ENCODE data around the gene MPRIP.

The MPRIP gene

DNA sequence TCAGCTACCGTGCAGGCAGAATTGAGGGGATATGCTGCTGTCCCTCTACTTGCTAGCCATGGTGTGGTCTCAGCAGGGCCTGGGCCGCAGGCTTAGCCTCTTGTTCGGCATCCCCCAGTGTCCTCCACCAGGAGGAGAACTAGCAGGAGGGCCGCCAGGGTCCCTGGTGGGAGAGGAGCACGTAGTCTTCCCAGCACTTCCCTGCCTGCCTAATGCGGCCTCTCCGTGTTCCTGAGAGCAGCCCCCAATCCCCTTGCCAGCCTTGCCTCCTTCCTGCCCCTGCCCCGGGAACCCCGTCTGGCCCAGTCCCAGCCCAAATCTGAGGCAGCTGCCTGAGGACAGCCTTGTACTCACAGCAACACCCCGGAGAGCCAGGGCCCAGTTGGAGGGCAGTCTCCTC is 125.7 kb downstream of the MPRIP start:
- DNase-seq (ENCODE audit: low read depth, low spot score) = no peak

DNA sequence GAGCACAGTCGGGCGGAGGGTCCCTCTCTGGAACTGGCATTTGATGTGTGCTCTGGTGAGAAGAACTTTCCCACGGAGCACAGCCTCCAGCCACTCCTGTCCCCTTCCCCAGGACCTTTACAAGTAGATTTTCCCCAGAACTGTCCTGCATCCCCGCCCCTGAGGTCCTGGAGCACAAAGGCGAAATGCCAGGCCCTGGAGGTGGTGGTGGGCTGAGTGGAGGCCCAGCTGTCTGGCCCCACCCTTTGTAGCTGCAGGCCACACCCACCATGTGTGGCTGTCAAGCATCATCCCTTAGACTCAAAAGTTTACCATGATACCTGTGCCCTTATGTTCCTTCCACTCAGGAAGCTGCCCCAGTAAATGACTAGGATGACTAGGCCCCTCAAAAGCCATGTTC is 126.1 kb downstream of the MPRIP start:
- no peak overlapping the region for H3K4me3 ChIP-seq (ENCODE audit: low read length)
- no peak for DNase-seq (ENCODE audit: low read depth, low spot score)

More for the DNA sequence above, 125.7 kb downstream of the MPRIP start:
- H3K4me3 ChIP-seq (ENCODE audit: low read length) = no peak overlapping the region

DNA sequence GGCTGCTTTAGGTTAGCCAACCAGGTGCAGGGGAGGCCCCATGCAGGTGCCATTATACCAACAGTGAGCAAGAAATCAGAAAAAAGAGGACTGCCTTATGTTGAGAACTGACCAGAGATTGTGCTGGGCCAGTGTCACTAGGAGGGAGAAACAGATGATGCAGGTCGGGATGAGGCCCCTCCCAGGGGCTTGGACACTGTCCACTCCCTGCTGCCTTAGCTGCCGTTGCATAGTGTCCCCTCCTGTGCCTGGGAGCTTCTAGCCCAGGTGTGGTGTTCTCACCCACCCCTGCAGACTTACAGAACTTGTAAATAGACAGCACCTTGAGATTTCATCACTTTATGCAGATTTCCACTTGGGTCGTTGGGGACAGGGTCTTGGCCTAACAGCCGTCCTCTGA is 127.1 kb downstream of the MPRIP start:
- no peak overlapping the region for H3K4me3 ChIP-seq (ENCODE audit: low read length)
- DNase-seq (ENCODE audit: low read depth, low spot score) = no peak

DNA sequence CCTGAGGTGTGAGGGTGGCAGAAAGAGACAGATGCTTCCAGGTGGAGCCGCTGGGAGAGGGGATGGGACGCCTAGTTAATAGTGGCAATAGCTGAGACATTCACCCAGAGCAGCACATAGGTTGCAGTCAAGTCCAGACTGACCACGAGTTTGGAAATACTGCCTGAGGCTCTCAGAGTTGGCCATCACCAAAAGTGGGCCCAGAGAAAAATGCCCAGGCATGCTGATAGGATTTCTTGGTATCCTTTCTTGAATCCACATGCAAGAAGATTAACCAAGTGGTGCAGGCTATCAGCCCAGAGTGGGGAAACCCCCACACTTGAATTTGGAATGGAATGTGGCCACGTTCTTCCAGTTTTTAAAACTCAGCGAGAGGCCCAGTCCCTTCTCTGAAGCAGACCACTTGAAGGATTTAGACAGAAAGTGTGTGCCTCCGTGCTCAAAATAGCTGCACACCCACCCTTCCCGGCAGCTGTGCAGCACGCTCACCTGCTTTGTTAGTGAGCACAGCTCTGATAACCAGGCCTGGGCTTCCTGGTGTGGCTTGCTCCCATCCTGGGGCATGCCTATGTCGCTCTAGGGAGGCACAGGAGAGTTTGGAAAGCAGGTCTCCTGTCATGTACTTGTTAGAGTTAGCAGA is 128.2 kb downstream of the MPRIP start:
- H3K4me3 ChIP-seq (ENCODE audit: low read length) = no peak overlapping the region
- DNase-seq (ENCODE audit: low read depth, low spot score) = no peak

DNA sequence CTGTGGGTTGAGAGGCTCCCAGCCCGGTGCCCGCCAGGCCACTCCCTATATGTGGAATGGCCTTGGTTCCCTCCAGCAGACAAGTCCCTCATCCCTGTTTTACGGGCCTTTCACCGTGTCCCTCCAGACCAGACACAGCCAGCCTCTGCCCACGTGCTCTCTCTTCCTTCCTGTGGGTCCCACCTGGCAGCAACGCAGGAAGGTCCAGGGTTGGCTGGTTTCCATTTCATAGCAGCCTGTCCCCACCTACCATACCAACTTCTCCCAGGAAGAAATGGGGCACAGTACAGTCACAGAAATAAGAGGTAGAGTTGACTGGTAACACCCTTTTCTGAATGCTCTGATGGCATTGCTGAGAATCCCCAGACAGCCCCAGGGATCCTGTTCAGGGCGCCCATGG is 128.9 kb downstream of the MPRIP start:
- H3K4me3 ChIP-seq (ENCODE audit: low read length) = no peak overlapping the region
- no peak for DNase-seq (ENCODE audit: low read depth, low spot score)

GRCh38 chr17:17172001-17172939 is 130.0 kb downstream of the MPRIP start:
- H3K4me3 ChIP-seq (ENCODE audit: low read length) = no peak overlapping the region
- no peak for DNase-seq (ENCODE audit: low read depth, low spot score)

- no peak for DNase-seq (ENCODE audit: low read depth, low spot score)
Observed at GRCh38 chr17:17172990-17173389, 130.7 kb downstream of the MPRIP start.

GRCh38 chr17:17173921-17174320 is 131.7 kb downstream of the MPRIP start:
- no peak overlapping the region for H3K4me3 ChIP-seq (ENCODE audit: low read length)
- DNase-seq (ENCODE audit: low read depth, low spot score) = no peak

More at GRCh38 chr17:17172990-17173389, 130.7 kb downstream of the MPRIP start:
- H3K4me3 ChIP-seq (ENCODE audit: low read length) = no peak overlapping the region

GRCh38 chr17:17175340-17175739 is 133.1 kb downstream of the MPRIP start:
- H3K4me3 ChIP-seq (ENCODE audit: low read length) = no peak overlapping the region
- DNase-seq (ENCODE audit: low read depth, low spot score) = no peak

GRCh38 chr17:17175917-17176316 is 133.7 kb downstream of the MPRIP start:
- H3K4me3 ChIP-seq (ENCODE audit: low read length) = no peak overlapping the region
- DNase-seq (ENCODE audit: low read depth, low spot score) = no peak

- DNase-seq (ENCODE audit: low read depth, low spot score) = no peak
- H3K4me3 ChIP-seq (ENCODE audit: low read length) = no peak overlapping the region
Observed at GRCh38 chr17:17176341-17176740, 134.1 kb downstream of the MPRIP start.

- DNase-seq (ENCODE audit: low read depth, low spot score) = no peak
- H3K4me3 ChIP-seq (ENCODE audit: low read length) = no peak overlapping the region
Observed at GRCh38 chr17:17177176-17177575, 134.9 kb downstream of the MPRIP start.

- no peak for DNase-seq (ENCODE audit: low read depth, low spot score)
- no peak overlapping the region for H3K4me3 ChIP-seq (ENCODE audit: low read length)
Observed at GRCh38 chr17:17179371-17179827, 137.1 kb downstream of the MPRIP start.

DNA sequence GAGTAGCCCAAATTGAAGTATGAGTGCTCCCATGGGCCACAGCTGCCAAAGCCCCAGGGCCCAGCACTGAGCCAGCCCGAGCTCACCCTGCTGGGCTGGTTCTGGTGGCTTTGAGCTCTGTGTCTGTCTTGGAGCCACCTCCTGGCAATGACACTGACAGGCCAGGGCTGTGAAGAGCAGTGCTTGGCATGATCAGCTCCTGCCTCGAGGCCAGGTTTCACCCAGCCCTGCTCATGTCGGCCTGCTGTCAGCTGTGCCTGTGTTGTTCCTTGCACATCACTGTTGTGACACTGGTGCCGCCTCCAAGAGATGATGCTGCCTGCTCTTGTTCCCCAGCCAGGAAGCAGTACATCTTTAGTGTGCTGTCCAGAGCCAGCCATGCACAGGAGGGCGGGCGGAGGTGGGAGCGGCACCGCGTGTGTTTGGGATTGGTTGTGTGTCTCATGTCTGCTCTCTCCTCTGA is 137.9 kb downstream of the MPRIP start:
- no peak for DNase-seq (ENCODE audit: low read depth, low spot score)
- no peak overlapping the region for H3K4me3 ChIP-seq (ENCODE audit: low read length)

DNA sequence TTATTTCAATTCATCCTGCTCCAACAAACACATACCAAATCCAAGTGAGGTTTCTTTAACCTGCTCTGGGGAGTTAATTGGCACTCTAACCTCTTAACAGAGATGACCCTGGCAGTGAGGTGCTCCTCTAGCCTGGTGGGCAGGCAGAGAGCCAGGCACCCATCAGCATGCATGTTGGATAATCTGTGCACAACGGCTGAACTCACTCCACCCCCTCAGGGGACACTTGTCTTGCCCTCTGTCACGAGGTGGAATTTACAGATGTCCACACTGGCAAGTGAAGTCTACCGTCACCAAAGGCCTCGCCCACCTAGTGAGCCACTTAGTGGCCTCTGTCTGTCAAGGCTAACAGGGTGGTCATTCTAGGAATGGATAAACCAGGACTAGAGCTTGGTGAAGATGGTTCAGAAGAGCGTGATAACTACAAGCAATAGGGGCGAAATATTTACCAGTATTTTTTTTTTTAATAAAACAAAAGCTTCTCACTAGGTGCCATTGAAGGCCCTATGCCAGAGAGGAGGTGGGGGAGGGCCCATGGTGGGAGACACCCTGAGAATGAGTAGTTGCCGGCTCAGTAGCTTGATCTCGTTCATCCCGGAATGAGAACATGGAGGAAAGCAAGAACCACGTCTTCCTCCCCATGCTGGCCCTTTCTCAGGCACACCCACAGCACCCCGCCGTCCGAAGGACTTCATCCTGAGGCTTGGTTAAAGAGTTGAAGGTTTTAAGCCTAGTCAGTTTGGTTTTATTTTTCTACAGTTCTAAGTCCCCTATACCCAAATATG is 138.7 kb downstream of the MPRIP start:
- H3K4me3 ChIP-seq (ENCODE audit: low read length) = no peak overlapping the region
- no peak for DNase-seq (ENCODE audit: low read depth, low spot score)

DNA sequence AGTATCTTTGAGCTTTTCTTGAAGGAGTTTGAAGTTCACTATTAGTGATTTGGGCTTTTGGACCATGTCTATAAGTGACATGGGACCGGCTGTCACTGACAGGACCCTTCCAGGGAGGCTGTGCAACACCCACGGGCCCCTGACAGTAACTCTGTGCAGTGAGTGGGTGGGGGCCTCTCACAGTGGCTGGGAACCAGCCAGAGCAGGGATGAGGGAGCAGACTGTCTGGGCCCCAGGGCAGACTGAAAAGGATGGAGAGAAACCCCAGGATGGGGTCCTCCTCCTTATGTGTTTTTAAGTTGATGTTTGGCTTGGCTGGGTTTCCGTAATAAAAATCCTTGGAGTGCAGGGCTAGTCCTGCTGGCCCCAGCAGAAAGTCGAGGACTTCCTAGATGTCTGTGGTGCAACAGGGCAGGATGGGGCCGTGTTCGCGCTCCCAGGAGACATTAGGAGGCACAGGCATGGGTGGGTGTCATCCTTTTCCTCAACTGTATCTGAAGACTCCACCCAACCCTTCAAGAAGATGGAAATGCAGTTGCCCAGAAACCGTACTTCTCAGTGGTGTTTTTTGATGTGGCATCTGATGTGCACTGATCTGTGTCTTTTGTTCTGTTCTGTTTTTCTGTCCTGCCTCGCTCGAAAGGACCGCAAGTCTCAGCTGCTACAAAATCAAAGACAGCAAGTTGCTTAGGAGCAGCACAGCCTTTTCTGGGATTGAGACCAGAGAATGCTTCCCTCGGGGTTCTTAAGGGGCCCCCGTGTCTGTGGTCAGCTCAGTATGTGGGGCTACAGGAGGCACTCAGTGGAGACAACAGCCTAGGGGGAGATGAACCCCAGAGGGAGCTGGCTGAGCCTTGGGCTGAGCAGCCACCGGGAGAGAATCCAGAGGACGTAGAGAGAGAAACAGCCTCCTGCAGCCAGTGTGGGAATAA is 139.7 kb downstream of the MPRIP start:
- H3K4me3 ChIP-seq (ENCODE audit: low read length) = no peak overlapping the region
- DNase-seq (ENCODE audit: low read depth, low spot score) = peak; percentile 96

DNA sequence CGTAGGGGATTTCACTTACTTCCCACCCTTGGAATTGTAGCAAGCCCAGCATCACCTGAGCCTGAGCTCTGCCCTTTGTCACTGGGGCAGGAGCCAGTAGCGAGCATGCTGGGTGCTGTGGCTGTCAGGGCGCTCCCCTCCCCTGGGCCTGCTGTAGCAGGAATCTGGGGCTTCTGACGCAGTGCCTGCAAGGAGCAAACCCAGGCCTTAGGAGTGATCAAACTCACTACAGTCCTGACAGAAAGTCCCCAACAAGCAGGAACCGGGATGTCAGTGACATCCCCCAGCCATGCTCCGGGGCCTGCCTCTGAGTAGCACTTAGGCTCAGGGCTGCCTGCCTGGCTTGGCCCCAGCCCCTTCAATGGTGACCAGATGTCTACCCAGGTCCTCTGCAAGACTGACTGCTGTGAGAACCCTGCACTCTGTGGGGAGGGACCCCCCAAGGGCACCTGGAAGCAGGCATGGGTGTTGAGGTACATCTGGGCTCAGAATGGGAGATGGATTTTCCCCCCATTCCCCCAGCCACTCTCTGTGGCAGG is 140.4 kb downstream of the MPRIP start:
- DNase-seq (ENCODE audit: low read depth, low spot score) = no peak
- H3K4me3 ChIP-seq (ENCODE audit: low read length) = no peak overlapping the region

DNA sequence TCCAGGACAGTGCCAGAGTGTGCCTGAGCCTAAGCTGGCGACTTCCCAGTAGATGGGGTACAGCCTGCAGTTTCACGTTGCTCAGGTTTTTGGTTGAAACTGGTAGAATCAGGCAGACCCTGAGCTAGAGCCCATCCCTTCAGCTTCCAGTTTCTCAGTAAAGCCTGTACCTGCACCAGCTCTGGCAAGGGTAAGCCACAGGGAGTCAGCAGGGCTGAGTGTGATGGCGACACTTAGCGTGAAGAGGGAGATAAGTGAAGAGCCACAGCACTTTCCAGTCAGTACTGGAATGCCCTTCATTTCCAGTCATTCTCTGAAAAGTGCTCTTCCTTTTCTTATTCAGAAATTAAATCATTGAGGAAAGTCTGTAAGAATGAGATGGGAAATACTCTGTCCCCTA is 141.5 kb downstream of the MPRIP start:
- no peak for DNase-seq (ENCODE audit: low read depth, low spot score)
- no peak overlapping the region for H3K4me3 ChIP-seq (ENCODE audit: low read length)
